Glomerular visceral epithelial cell (primary cell): ENCODE measurements around the gene A2M.

Experiments used
- DNase-seq: peaks from one replicate; pipeline ENCODE4 v3.0.0-alpha.2; 2016; ENCODE audit errors: extremely low spot score

A2M gene

GRCh38 chr12:9073076-9073475 lies 42.6 kb downstream of the A2M start:
- no peak for DNase-seq

GRCh38 chr12:9072481-9073038 lies 43.2 kb downstream of the A2M start:
- no peak for DNase-seq

- DNase-seq = no peak
These were observed 43.8 kb downstream of the A2M start for GRCh38 chr12:9071969-9072368.

GRCh38 chr12:9071518-9071917 lies 44.2 kb downstream of the A2M start:
- DNase-seq = no peak

GRCh38 chr12:9070351-9070750 lies 45.4 kb downstream of the A2M start:
- no peak for DNase-seq

GRCh38 chr12:9068600-9068999 lies 47.1 kb downstream of the A2M start:
- DNase-seq = no peak

- DNase-seq = no peak
These were observed 47.6 kb downstream of the A2M start for GRCh38 chr12:9068086-9068485.

GRCh38 chr12:9066755-9067423 lies 48.8 kb downstream of the A2M start:
- DNase-seq = no peak

- DNase-seq = no peak
These were observed 49.5 kb downstream of the A2M start for GRCh38 chr12:9066183-9066623.

GRCh38 chr12:9065607-9065856 lies 50.2 kb downstream of the A2M start:
- no peak for DNase-seq

- DNase-seq = peak; percentile 69
These were observed 50.7 kb downstream of the A2M start for GRCh38 chr12:9064815-9065606.

GRCh38 chr12:9064201-9064814 lies 51.4 kb downstream of the A2M start:
- DNase-seq = peak; percentile 57

GRCh38 chr12:9052610-9053009 lies 63.1 kb downstream of the A2M start:
- no peak for DNase-seq

- DNase-seq = no peak
These were observed 64.6 kb downstream of the A2M start for GRCh38 chr12:9051158-9051550.

GRCh38 chr12:9050521-9051157 lies 65.1 kb downstream of the A2M start:
- DNase-seq = no peak

GRCh38 chr12:9049520-9050133 lies 66.1 kb downstream of the A2M start:
- peak; percentile 25 for DNase-seq

- no peak for DNase-seq
These were observed 66.8 kb downstream of the A2M start for GRCh38 chr12:9048930-9049329.

- no peak for DNase-seq
These were observed 68.6 kb downstream of the A2M start for GRCh38 chr12:9047105-9047504.

GRCh38 chr12:9043766-9044165 lies 72.0 kb downstream of the A2M start:
- DNase-seq = no peak

GRCh38 chr12:9041321-9041720 lies 74.4 kb downstream of the A2M start:
- DNase-seq = no peak

GRCh38 chr12:9040484-9041186 lies 75.1 kb downstream of the A2M start:
- DNase-seq = no peak
